HEK293T (cell line): ENCODE results near the gene MDFIC2.
A peak's percentile ranks its signal among the peaks of the same experiment; 100 is the strongest.
"Not testable (repeated sequence)": the region's sequence is repeated elsewhere in the genome, so short reads cannot be mapped to it uniquely, and the experiment has no call there.

Experiments used
- CTCF ChIA-PET: fragments of 350-600 bp; formaldehyde crosslinking; extraction: SDS; loops from one replicate; lab custom pipeline; 2021; ENCODE audit warnings: antibody characterized with exemption, inconsistent platforms; lab: Yijun Ruan, JAX
- POLR2A ChIA-PET: fragments of 350-600 bp; formaldehyde crosslinking; extraction: SDS; loops from one replicate; lab custom pipeline; 2020; ENCODE audit warnings: antibody characterized with exemption, inconsistent platforms; lab: Yijun Ruan, JAX
- DNase-seq: peaks from one replicate; pipeline ENCODE4 v3.0.0; 2012; ENCODE audit warnings: mixed read lengths; ENCODE audit errors: extremely low spot score
- ARNT ChIP-seq: fragments of 450-650 bp; IDR thresholded peaks from 2 replicates; pipeline ENCODE4 v1.6.1; 2017; ENCODE audit warnings: mild to moderate bottlenecking
- BHLHE40 ChIP-seq: fragments of 450-650 bp; IDR thresholded peaks from 2 replicates; pipeline ENCODE4 v1.6.1; 2016; ENCODE audit warnings: mild to moderate bottlenecking, moderate library complexity, borderline replicate concordance
- CTBP1 ChIP-seq: fragments of 450-650 bp; IDR thresholded peaks from 2 replicates; pipeline ENCODE4 v1.6.1; 2016; ENCODE audit warnings: borderline replicate concordance
- ELF4 ChIP-seq: fragments of 450-650 bp; IDR thresholded peaks from 2 replicates; pipeline ENCODE4 v1.6.1; 2017; ENCODE audit warnings: antibody characterized with exemption
- FOXA1 ChIP-seq: fragments of 450-650 bp; IDR thresholded peaks from 2 replicates; pipeline ENCODE4 v1.6.1; 2016; ENCODE audit warnings: mild to moderate bottlenecking
- FOXK2 ChIP-seq: fragments of 450-650 bp; IDR thresholded peaks from 2 replicates; pipeline ENCODE4 v1.6.1; 2016; ENCODE audit warnings: mild to moderate bottlenecking
- FOXM1 ChIP-seq: fragments of 450-650 bp; IDR thresholded peaks from 2 replicates; pipeline ENCODE4 v1.6.1; 2017; ENCODE audit warnings: mild to moderate bottlenecking, borderline replicate concordance
- HDGF ChIP-seq: fragments of 450-650 bp; IDR thresholded peaks from 2 replicates; pipeline ENCODE4 v1.6.1; 2017; ENCODE audit warnings: antibody characterized with exemption, borderline replicate concordance
- L3MBTL2 ChIP-seq: fragments of 450-650 bp; conservative IDR thresholded peaks from 2 replicates; pipeline ENCODE4 v1.6.1; 2016; ENCODE audit warnings: mild to moderate bottlenecking
- LEF1 ChIP-seq: fragments of 450-650 bp; IDR thresholded peaks from 2 replicates; pipeline ENCODE4 v1.6.1; 2017; ENCODE audit warnings: mild to moderate bottlenecking, borderline replicate concordance
- NFRKB ChIP-seq: fragments of 450-650 bp; IDR thresholded peaks from 2 replicates; pipeline ENCODE4 v1.6.1; 2016; ENCODE audit warnings: mild to moderate bottlenecking, moderate library complexity
- PKNOX1 ChIP-seq: fragments of 450-650 bp; IDR thresholded peaks from 2 replicates; pipeline ENCODE4 v1.6.1; 2016
- SP1 ChIP-seq: fragments of 450-650 bp; IDR thresholded peaks from 2 replicates; pipeline ENCODE4 v1.6.1; 2017
- SUZ12 ChIP-seq: fragments of 450-650 bp; IDR thresholded peaks from 2 replicates; pipeline ENCODE4 v1.6.1; 2016; ENCODE audit warnings: mild to moderate bottlenecking
- TARDBP ChIP-seq: fragments of 450-650 bp; IDR thresholded peaks from 2 replicates; pipeline ENCODE4 v1.6.1; 2016
- ZNF384 ChIP-seq: fragments of 450-650 bp; IDR thresholded peaks from 2 replicates; pipeline ENCODE4 v1.6.1; 2016

The MDFIC2 gene

GRCh38 chr3:70342149-70342548 is 29.7 kb upstream of the MDFIC2 start:
- CTCF ChIA-PET, result no interaction called here
- DNase-seq, result no peak
- TF ChIP-seq FOXA1 (no peak), ARNT (no peak), HDGF (no peak), NFRKB (no peak), SP1 (no peak), LEF1 (no peak), CTBP1 (no peak), TARDBP (no peak), ZNF384 (no peak), BHLHE40 (no peak), L3MBTL2 (no peak), FOXM1 (no peak), FOXK2 (no peak), SUZ12 (no peak), ELF4 (no peak), PKNOX1 (no peak)
- POLR2A ChIA-PET, result no interaction called here

- DNase-seq, POLR2A ChIA-PET, CTCF ChIA-PET: not testable (repeated sequence)
These were observed 24.4 kb upstream of the MDFIC2 start for GRCh38 chr3:70336885-70337284.

- TF ChIP-seq FOXK2 (no peak), BHLHE40 (no peak), NFRKB (no peak), TARDBP (no peak), FOXM1 (no peak)
- ChIA-PET POLR2A (no interaction called here), CTCF (no interaction called here)
- no peak for DNase-seq
These were observed 20.6 kb upstream of the MDFIC2 start for GRCh38 chr3:70333080-70333479.

- CTCF ChIA-PET, result no interaction called here
- POLR2A ChIA-PET, result no interaction called here
- DNase-seq, result no peak
- TF ChIP-seq ARNT, result no peak
- TF ChIP-seq SUZ12, result no peak
- no peak for TF ChIP-seq TARDBP
These were observed 2.6 kb upstream of the MDFIC2 start for GRCh38 chr3:70315021-70315420.

GRCh38 chr3:70310809-70311208 is 1.6 kb downstream of the MDFIC2 start:
- ChIA-PET CTCF (no interaction called here), POLR2A (no interaction called here)
- DNase-seq, result no peak
- TF ChIP-seq FOXA1, result no peak
- no peak for TF ChIP-seq SP1
- TF ChIP-seq LEF1, result no peak
- TF ChIP-seq CTBP1, result no peak
- TF ChIP-seq ARNT, result no peak
- TF ChIP-seq HDGF, result no peak
- no peak for TF ChIP-seq BHLHE40
- no peak for TF ChIP-seq L3MBTL2
- TF ChIP-seq PKNOX1, result no peak
- no peak for TF ChIP-seq FOXK2
- TF ChIP-seq ELF4, result no peak
- no peak for TF ChIP-seq SUZ12
- TF ChIP-seq ZNF384, result no peak
- no peak for TF ChIP-seq FOXM1

- CTCF ChIA-PET, result no interaction called here
- POLR2A ChIA-PET, result no interaction called here
- DNase-seq, result no peak
- TF ChIP-seq NFRKB, result no peak
- no peak for TF ChIP-seq SP1
- TF ChIP-seq FOXA1, result no peak
- TF ChIP-seq L3MBTL2, result no peak
- TF ChIP-seq LEF1, result no peak
- TF ChIP-seq FOXM1, result no peak
- TF ChIP-seq PKNOX1, result no peak
- no peak for TF ChIP-seq BHLHE40
- no peak for TF ChIP-seq HDGF
- TF ChIP-seq FOXK2, result no peak
- TF ChIP-seq ARNT, result no peak
- TF ChIP-seq CTBP1, result no peak
- TF ChIP-seq ELF4, result no peak
- TF ChIP-seq ZNF384, result no peak
- TF ChIP-seq TARDBP, result no peak
- TF ChIP-seq SUZ12, result no peak
These were observed 2.8 kb downstream of the MDFIC2 start for GRCh38 chr3:70309591-70309990.

- no peak for TF ChIP-seq HDGF
- ChIA-PET POLR2A (no interaction called here), CTCF (no interaction called here)
- DNase-seq, result peak; percentile 15
These were observed 3.7 kb downstream of the MDFIC2 start for GRCh38 chr3:70308760-70309159.

- no peak for DNase-seq
- ChIA-PET POLR2A (no interaction called here), CTCF (no interaction called here)
- no peak for TF ChIP-seq NFRKB
- no peak for TF ChIP-seq ARNT
- TF ChIP-seq SUZ12, result no peak
- TF ChIP-seq PKNOX1, result no peak
- no peak for TF ChIP-seq BHLHE40
- TF ChIP-seq FOXK2, result no peak
- no peak for TF ChIP-seq FOXA1
- no peak for TF ChIP-seq CTBP1
These were observed 5.7 kb downstream of the MDFIC2 start for GRCh38 chr3:70306736-70307135.
